Tongue (tissue), 2 donors: ENCODE data around the gene PPARGC1A. TPM values are rescaled to one million over a fixed set of nuclear protein-coding genes. Genes with fewer than 3 reads are reported as not detected.
A peak's percentile ranks its signal among the peaks of the same experiment; 100 is the strongest.

ENCODE experiments used
- DNase-seq: peaks from one replicate; pipeline ENCODE4 v3.0.0-alpha.2; 2015
- total RNA-seq: library from RNA; depleted of rRNA; stranded (reverse); fragments of >200 nt; gene quantifications from one replicate; pipeline ENCODE4 v1.2.3, GENCODE V29; 2014

PPARGC1A gene
- total RNA-seq, 1 donor from 2014 or later, result 112 TPM

- DNase-seq, result no peak
Measured at GRCh38 chr4:23881674-23882337, 8.0 kb downstream of the PPARGC1A start.

GRCh38 chr4:23881052-23881501 is 8.8 kb downstream of the PPARGC1A start:
- DNase-seq, result no peak

- no peak for DNase-seq
Measured at GRCh38 chr4:23878912-23879732, 10.7 kb downstream of the PPARGC1A start.

GRCh38 chr4:23878246-23878891 is 11.5 kb downstream of the PPARGC1A start:
- DNase-seq, result no peak

- no peak for DNase-seq
Measured at GRCh38 chr4:23877758-23878229, 12.1 kb downstream of the PPARGC1A start.

- no peak for DNase-seq
Measured at GRCh38 chr4:23876418-23877089, 13.3 kb downstream of the PPARGC1A start.

- DNase-seq, result no peak
Measured at GRCh38 chr4:23875317-23875716, 14.5 kb downstream of the PPARGC1A start.

GRCh38 chr4:23874536-23874901 is 15.3 kb downstream of the PPARGC1A start:
- no peak for DNase-seq

- DNase-seq, result peak; percentile 68
Measured at GRCh38 chr4:23873717-23874535, 15.9 kb downstream of the PPARGC1A start.

- DNase-seq, result peak; percentile 52
Measured at GRCh38 chr4:23871426-23871825, 18.4 kb downstream of the PPARGC1A start.

- no peak for DNase-seq
Measured at GRCh38 chr4:23866450-23867075, 23.3 kb downstream of the PPARGC1A start.

- DNase-seq, result no peak
Measured at GRCh38 chr4:23861897-23862296, 27.9 kb downstream of the PPARGC1A start.

- no peak for DNase-seq
Measured at GRCh38 chr4:23860919-23861318, 28.9 kb downstream of the PPARGC1A start.

- peak; percentile 51 for DNase-seq
Measured at GRCh38 chr4:23857367-23857959, 32.4 kb downstream of the PPARGC1A start.

GRCh38 chr4:23856630-23857029 is 33.2 kb downstream of the PPARGC1A start:
- DNase-seq, result no peak

GRCh38 chr4:23855912-23856605 is 33.8 kb downstream of the PPARGC1A start:
- no peak for DNase-seq

- no peak for DNase-seq
Measured at GRCh38 chr4:23853986-23854660, 35.7 kb downstream of the PPARGC1A start.

GRCh38 chr4:23851464-23851863 is 38.4 kb downstream of the PPARGC1A start:
- DNase-seq, result no peak

GRCh38 chr4:23847158-23847557 is 42.7 kb downstream of the PPARGC1A start:
- DNase-seq, result no peak
